Measurements from ENCODE around the gene LPCAT1.
"Not testable (repeated sequence)": the region's sequence is repeated elsewhere in the genome, so short reads cannot be mapped to it uniquely, and the experiment has no call there.

LPCAT1 gene

DNA sequence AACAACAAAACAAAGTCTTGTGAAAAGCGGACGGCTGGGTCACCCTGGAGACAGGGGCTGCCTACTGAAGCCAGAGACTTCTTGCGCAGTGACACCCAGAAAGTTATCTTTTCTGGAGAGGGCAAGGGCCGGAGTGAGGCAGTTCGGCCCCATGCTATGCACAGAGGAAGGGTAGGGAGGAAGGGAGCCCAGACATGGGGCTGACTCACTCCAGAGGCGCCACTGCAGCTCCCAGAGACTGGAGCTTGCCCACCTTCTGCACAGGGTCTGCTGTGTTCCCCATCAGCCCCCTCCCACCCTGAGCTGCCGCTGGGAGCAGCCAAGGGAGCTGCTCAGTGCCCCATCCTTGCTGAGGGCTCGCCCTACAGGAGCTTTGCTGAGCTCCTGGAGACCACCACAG is 91.9 kb downstream of the LPCAT1 start:
- Histone ChIP-seq H3K4me1 (no peaks in the 10 kb centered on the region), H3K9me3 (no peaks in the 10 kb centered on the region), H3K36me3 (replicated peaks) (no peaks in the 10 kb centered on the region), H3K27me3 (ENCODE audit: low read depth) (no peaks in the 10 kb centered on the region), H3K4me3 (no peak overlapping the region)
- no peak for DNase-seq (ENCODE audit: low spot score in 2 of 2)
- in situ Hi-C loops (cut with MboI; ENCODE audit: low sequenced_read_pairs): no loop called here

DNA sequence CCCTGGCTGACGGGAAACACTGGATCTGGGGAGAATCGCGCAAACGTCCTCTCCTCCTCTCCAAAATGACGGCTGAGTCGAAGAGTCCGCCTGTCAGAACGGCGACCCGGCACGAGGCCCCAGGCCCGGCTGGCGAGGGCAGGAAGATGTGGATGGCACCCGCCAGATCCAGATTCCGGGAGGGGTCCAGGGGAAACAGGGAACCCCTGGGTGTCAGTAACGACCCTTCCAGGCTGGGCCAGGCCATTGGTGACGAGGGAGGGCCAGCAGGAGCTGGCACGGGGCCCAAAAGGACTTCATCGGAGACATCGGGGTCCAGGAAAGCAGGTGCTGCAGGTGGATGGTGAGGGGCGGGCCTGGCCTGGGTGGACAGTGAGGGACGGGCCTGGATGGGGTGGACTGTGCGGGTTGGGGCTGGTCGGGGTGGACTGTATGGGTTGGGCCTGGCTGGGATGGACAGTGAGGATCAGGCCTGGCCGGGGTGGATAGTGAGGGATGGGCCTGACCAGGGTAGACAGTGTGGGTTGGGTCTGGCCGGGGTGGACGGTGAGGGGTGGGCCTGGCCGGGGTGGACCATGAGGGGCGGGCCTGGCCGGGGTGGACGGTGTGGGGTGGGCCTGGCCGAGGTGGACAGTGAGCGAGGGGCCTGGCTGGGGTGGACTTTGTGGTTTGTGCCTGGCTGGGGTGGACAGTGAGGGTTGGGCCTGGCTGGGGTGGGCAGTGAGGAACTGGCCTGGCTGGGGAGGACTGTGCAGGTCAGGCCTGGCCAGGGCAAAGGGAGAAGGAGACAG is 92.5 kb downstream of the LPCAT1 start:
- DNase-seq (ENCODE audit: low spot score in 2 of 2): no peak
- in situ Hi-C loops (cut with MboI; ENCODE audit: low sequenced_read_pairs): no loop called here
- H3K27me3 ChIP-seq (ENCODE audit: low read depth): no peaks in the 10 kb centered on the region
- H3K4me3 ChIP-seq: no peak overlapping the region
- no peaks in the 10 kb centered on the region for H3K36me3 ChIP-seq (replicated peaks)
- no peaks in the 10 kb centered on the region for H3K4me1 ChIP-seq
- H3K9me3 ChIP-seq: no peaks in the 10 kb centered on the region

DNA sequence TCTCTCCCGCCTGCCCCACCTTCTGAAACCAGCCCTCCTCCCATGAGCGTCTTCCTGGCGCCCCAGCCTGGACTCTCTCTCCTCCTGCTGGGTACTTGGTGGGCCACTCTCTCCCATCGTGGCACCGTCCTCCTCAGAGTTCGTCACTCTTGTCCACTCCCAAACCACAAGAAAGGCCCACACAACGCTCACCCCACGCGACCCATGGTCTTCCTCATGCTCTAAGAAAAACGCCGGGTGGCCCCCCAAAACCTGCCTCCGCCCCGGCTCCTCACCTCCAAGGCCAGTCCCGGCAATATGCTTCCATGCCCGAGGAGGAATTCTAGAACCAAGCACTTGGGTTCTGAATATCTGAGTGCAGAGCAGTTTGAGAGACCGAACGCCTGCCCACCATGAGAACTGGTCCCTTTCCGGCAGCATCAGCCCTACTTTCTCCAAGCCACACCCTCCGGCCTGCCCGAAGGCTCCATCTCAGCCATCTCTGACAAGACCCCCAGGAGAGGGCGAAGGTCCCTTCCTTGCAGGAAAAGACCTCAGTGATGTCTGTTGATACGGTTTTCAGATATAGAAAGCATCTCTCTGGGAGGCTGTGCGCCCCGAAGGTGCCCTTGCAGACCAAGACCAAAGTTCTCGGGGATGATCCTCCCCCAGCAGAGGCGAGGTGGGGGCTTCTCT is 93.5 kb downstream of the LPCAT1 start:
- Histone ChIP-seq H3K9me3 (no peaks in the 10 kb centered on the region), H3K27me3 (ENCODE audit: low read depth) (no peaks in the 10 kb centered on the region), H3K4me3 (no peak overlapping the region), H3K36me3 (replicated peaks) (no peaks in the 10 kb centered on the region), H3K4me1 (no peaks in the 10 kb centered on the region)
- no peak for DNase-seq (ENCODE audit: low spot score in 2 of 2)
- in situ Hi-C loops (cut with MboI; ENCODE audit: low sequenced_read_pairs): no loop called here

DNA sequence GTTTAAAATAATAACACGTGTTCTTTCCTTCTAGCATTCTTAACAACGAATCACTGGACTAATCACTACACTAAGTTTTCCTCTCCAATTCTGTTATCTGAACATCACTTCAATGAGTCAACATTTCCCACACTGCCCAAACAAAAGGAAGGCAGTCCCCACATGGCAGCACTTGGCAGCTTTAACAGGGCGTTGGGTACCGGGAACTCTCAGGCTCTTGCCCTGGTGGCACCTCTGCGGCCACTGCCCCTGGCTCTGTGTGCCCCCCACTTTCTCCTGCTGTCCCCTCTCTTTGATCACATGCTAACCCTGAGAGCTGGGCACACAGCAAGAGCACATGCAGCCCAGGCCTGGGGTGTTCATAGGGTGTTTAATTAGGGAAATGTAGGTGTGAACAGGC is 94.3 kb downstream of the LPCAT1 start:
- in situ Hi-C loops (cut with MboI; ENCODE audit: low sequenced_read_pairs): no loop called here
- no peaks in the 10 kb centered on the region for H3K27me3 ChIP-seq (ENCODE audit: low read depth)
- H3K36me3 ChIP-seq (replicated peaks): no peaks in the 10 kb centered on the region
- DNase-seq (ENCODE audit: low spot score in 2 of 2): no peak
- no peak overlapping the region for H3K4me3 ChIP-seq
- no peaks in the 10 kb centered on the region for H3K4me1 ChIP-seq
- no peaks in the 10 kb centered on the region for H3K9me3 ChIP-seq

DNA sequence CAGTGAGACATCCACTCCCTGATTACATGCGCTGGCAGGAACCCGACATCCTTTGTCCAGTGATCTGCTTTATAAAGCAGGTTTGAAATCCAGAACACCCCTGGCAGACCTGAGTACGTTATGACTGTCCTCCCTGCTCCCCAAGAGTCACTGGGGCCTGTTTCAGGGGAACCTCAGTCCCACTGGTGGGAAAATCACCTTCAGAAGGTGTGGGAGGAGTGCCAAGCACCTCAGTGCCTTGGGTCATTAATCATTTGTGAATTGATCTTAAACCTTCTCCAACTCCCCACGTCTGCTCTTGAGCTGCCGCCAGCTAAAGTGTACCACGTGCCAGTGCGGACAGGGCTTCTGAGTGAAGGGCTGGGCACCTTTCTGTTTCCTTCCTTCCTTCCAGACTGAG is 94.7 kb downstream of the LPCAT1 start:
- Histone ChIP-seq H3K4me1 (no peaks in the 10 kb centered on the region), H3K27me3 (ENCODE audit: low read depth) (no peaks in the 10 kb centered on the region), H3K9me3 (no peaks in the 10 kb centered on the region), H3K4me3 (no peak overlapping the region), H3K36me3 (replicated peaks) (no peaks in the 10 kb centered on the region)
- in situ Hi-C loops (cut with MboI; ENCODE audit: low sequenced_read_pairs): no loop called here
- DNase-seq (ENCODE audit: low spot score in 2 of 2): no peak

DNA sequence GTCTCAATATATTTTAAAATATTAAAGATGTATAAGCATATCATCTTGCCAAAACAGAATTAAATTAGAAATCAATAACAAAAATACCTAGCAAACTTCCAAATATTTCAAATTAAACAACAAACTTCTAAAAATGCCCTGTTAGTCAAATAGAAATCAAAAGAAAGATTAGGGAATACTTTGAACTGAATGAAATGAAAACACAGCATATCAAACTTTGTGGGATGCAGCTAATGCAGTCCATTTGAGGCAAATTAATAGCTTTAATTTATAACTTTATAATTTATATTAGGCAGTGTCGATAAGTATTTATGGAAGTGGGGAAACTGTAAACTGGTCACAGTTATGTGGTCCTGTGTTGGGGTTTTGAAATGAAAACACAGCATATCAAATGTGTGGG is 95.7 kb downstream of the LPCAT1 start:
- Histone ChIP-seq H3K4me3 (no peak overlapping the region), H3K27me3 (ENCODE audit: low read depth) (no peaks in the 10 kb centered on the region), H3K9me3 (no peaks in the 10 kb centered on the region), H3K4me1 (no peaks in the 10 kb centered on the region), H3K36me3 (replicated peaks) (no peaks in the 10 kb centered on the region)
- no peak for DNase-seq (ENCODE audit: low spot score in 2 of 2)
- in situ Hi-C loops (cut with MboI; ENCODE audit: low sequenced_read_pairs): no loop called here

DNA sequence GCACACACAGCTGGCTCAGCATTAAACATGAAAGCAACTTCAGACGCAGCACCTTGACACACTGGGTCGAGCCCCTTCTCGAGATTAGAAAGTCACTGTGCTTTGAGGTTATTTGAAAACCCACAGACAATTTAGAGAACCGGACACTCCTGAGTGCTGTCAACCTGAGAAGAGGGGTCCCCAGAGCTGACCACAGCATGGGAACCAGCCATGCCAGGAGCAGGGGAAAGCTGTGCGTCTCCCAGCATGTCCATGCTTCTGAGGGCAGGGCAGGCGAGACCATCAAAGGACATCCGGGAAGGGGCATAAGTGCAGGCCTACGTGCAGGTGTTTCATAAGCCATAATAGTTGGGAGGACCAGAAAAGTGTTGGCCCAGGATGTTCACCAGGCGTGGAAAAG is 99.0 kb downstream of the LPCAT1 start:
- Histone ChIP-seq H3K36me3 (replicated peaks) (no peaks in the 10 kb centered on the region), H3K9me3 (no peaks in the 10 kb centered on the region), H3K4me3 (no peak overlapping the region), H3K4me1 (no peaks in the 10 kb centered on the region), H3K27me3 (ENCODE audit: low read depth) (no peaks in the 10 kb centered on the region)
- no peak for DNase-seq (ENCODE audit: low spot score in 2 of 2)
- in situ Hi-C loops (cut with MboI; ENCODE audit: low sequenced_read_pairs): no loop called here

DNA sequence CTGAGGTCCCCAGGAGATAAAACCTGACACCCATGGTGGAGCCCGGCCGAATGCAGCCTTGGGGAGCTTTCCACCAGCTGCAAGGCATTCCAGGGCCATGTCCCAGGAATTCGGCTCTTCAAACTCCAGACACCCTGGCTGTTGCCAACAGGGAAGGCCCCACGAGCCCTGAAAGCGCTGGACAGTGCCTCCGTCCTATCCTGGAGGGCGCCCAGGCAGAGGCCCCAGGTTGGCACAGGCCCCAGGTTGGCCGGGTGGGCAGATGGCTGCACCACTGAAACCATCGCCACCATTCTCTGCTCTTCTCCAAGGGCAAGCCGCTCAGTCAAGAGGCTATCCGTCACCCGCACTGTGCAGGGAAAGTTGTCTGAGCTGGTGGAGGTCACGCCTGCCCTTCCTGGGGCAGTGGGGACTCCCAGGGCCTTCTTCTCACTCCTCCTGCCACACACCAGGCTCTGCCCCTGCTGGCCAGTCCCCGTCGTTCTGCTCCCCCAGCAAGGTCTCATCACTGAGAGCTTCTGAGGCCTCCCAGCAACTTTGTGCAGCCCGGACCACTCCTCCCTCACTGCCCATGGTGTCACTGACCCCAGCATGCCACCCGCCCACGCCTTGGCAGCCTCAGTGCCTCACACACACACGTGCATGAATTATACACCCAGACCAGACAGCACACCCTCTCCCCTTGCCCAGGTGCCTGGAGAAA is 99.7 kb downstream of the LPCAT1 start:
- no peaks in the 10 kb centered on the region for H3K27me3 ChIP-seq (ENCODE audit: low read depth)
- in situ Hi-C loops (cut with MboI; ENCODE audit: low sequenced_read_pairs): no loop called here
- DNase-seq (ENCODE audit: low spot score in 2 of 2): no peak

DNA sequence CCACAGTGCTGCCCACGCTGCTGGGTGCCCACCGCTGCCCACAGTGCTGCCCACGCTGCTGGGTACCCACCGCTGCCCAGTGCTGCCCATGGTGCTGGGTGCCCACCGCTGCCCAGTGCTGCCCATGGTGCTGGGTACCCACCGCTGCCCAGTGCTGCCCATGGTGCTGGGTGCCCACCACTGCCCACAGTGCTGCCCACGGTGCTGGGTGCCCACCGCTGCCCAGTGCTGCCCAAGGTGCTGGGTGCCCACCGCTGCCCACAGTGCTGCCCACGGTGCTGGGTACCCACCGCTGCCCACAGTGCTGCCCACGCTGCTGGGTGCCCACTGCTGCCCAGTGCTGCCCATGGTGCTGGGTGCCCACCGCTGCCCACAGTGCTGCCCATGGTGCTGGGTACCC is 101.2 kb downstream of the LPCAT1 start:
- in situ Hi-C loops (cut with MboI; ENCODE audit: low sequenced_read_pairs); H3K4me1 ChIP-seq; H3K36me3 ChIP-seq (replicated peaks); H3K27me3 ChIP-seq (ENCODE audit: low read depth); DNase-seq (ENCODE audit: low spot score in 2 of 2); H3K9me3 ChIP-seq; H3K4me3 ChIP-seq: not testable (repeated sequence)

More for the DNA sequence above, 99.7 kb downstream of the LPCAT1 start:
- Histone ChIP-seq H3K9me3 (no peaks in the 10 kb centered on the region), H3K4me1 (no peaks in the 10 kb centered on the region), H3K36me3 (replicated peaks) (no peaks in the 10 kb centered on the region), H3K4me3 (no peak overlapping the region)

DNA sequence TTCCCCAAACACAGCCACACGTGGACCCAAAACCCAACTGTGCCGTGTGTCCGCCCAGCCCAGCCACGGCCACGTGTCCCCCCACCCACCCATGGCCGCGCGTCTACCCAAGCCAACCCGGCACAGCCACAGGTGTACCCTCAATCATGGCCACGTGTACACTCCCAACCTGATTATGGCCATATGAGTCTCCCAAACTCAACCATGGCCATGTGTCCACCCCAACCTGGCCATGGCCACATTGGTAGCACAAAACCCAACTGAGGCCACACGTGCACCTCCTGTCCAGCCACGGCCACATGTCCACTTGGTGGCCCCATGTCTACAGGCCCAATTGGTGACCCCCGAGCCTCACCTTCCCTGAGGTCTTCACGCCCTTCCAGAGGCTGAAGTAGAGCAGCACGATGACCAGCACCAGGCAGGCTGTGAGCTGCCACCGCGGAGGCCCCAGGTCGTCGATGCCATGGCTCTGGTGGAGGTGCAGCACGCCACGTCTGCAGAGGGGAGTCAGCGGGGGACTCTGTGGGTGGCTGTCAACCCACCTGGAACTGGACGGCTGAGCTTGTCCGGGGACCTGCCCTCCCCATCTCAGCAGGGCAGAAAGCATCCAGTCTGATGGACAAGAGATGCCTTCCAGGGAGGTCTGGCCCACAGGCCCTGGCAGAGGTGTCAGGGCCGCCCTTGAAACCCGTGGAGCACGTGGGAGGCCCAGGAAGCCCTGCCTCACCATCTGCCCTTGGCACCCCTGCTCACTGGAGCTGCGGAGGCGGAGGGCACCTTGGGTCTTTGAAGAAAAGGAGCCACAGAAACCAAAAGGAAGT is 102.0 kb downstream of the LPCAT1 start:
- H3K4me3 ChIP-seq: no peak overlapping the region
- in situ Hi-C loops (cut with MboI; ENCODE audit: low sequenced_read_pairs): no loop called here
- H3K36me3 ChIP-seq (replicated peaks): no peaks in the 10 kb centered on the region
- DNase-seq (ENCODE audit: low spot score in 2 of 2): no peak
- H3K27me3 ChIP-seq (ENCODE audit: low read depth): no peaks in the 10 kb centered on the region
- no peaks in the 10 kb centered on the region for H3K9me3 ChIP-seq
- no peaks in the 10 kb centered on the region for H3K4me1 ChIP-seq

DNA sequence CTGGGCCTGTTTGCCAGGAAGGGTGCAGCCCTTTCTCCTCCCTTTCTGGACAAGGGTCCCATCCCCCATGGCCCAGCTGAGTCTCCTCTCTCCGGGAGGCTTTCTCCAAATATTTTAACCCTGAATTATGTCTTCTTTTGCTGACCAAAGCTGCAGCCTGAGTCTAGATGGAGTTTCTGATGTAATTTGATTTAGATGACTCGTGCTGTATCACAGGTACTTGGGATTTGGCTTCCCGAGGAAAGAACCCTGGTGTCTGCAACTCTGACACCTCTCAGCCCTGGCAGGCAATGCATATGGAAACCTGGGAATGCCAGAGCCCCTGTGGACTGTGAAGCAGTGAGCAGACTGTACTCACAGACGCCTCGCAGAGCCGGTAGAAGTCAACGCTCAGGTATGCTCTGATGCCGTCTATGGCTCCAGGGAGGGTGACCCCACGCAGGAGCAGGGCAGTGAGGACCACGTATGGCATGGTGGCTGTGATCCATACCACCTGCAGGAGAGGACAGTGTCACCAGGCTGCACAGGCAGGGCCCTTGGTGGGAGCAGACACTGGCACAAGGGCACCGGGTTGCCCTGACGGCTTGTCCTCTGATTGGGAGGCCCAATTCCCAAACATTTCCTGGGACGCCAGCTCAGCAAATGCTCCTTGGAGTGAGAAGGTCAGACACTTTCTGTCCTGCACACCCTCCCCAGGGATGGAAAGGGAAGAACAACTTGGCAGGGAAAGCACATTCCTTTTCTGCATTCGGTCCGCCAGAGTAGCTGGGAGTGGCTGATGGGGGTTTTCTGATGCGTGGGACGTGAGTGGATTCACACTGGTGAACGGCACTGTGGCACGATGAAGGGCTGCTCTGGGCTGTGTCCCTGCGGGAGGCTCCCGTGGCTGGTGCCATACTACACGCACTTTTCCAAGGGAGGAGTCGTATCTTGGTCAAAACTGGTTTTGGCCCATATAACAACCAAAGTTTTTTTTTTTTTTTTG is 103.3 kb downstream of the LPCAT1 start:
- no peaks in the 10 kb centered on the region for H3K9me3 ChIP-seq
- no peaks in the 10 kb centered on the region for H3K36me3 ChIP-seq (replicated peaks)
- DNase-seq (ENCODE audit: low spot score in 2 of 2): no peak
- no peak overlapping the region for H3K4me3 ChIP-seq
- no peaks in the 10 kb centered on the region for H3K4me1 ChIP-seq
- in situ Hi-C loops (cut with MboI; ENCODE audit: low sequenced_read_pairs): no loop called here
- no peaks in the 10 kb centered on the region for H3K27me3 ChIP-seq (ENCODE audit: low read depth)

DNA sequence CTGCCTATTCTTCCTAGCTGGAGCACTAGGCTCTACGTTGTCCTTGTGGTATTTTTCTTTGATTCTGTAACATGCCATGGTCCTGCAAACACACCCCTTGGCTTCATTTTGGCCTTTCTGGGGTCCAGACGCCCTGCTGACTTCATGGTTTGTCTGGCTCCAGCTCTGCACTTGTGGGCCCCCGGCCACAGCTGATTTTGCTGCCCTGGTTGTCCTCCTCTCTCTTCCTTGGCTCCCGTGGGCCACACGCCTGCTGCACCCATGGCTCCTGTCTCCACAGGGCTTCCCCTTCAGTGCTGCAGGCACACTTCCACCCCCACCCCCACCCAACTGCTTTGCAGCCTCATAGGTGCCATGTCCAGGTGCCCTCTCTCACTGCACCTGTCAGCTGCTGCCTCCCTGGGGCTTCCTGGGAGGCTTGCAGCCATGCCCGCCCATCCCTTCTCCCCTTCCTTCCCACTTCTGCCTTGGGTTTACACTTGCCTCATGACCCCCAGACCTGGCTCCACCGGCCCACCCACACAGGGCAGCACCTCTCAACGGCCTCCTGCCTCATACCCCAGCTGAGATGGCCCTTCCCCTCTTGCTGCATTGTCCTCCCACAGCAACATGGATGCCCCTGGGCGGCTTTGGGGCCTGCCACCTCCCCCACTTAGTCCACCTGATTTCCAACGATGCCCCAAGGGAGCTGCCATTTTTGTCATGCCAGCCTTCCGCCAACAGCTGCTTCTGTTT is 104.1 kb downstream of the LPCAT1 start:
- no peak for DNase-seq (ENCODE audit: low spot score in 2 of 2)
- Histone ChIP-seq H3K27me3 (ENCODE audit: low read depth) (no peaks in the 10 kb centered on the region), H3K4me3 (no peak overlapping the region), H3K4me1 (no peaks in the 10 kb centered on the region), H3K9me3 (no peaks in the 10 kb centered on the region), H3K36me3 (replicated peaks) (no peaks in the 10 kb centered on the region)
- in situ Hi-C loops (cut with MboI; ENCODE audit: low sequenced_read_pairs): no loop called here

Data from HAP-1 (cell line).